ENCODE measurements around the gene CENPU. TPM values are rescaled to one million over a fixed set of nuclear protein-coding genes. Genes with fewer than 3 reads are reported as not detected.

Gene CENPU
- total and polyA plus RNA-seq, 2 of the 13 experiments (the other 11 are each of a cell fraction or from before 2014, with no cell fraction given), result 11.7 to 35.8 TPM

- Histone ChIP-seq H3K4me1 (ENCODE audit: insufficient read depth, low read length) (no peaks in the 10 kb centered on the region), H3K79me2 (ENCODE audit: insufficient read depth, low read length) (no peaks in the 10 kb centered on the region), H3K36me3 (replicated peaks in 1 of 2; ENCODE audit: control insufficient read depth in 1 of 2, insufficient read depth in 2 of 2, low read length in 2 of 2) (peaks cover 7 to 44% of the 10 kb centered on the region in 2 experiments), H3K9me3 (ENCODE audit: low read length) (no peaks in the 10 kb centered on the region), H3K27me3 (ENCODE audit: control insufficient read depth in 1 of 2, insufficient read depth in 2 of 2, low read length in 2 of 2) (no peaks in the 10 kb centered on the region), H3K4me3 (replicated peaks in 1 of 3; ENCODE audit: insufficient read depth in 1 of 3, low read depth in 2 of 3, low read length in 3 of 3) (no peak overlapping the region), H3K4me2 (ENCODE audit: low read depth, low read length) (no peak overlapping the region), H3K9ac (ENCODE audit: insufficient read depth, low read depth, low read length) (no peak overlapping the region), H4K20me1 (ENCODE audit: insufficient read depth, low read length) (no peaks in the 10 kb centered on the region), H2AFZ (ENCODE audit: low read length) (no peak overlapping the region), H3K27ac (ENCODE audit: extremely low read length, insufficient read depth, low read length) (no peak overlapping the region)
- intact Hi-C loops (cut with micrococcal nuclease; ENCODE audit: unreplicated experiment), result no loop called here
- no peak for ATAC-seq
- CTCF ChIA-PET (ENCODE audit: low intra/inter-chr PET ratio, low total read pairs), result no interaction called here
- DNase-seq (ENCODE audit: low spot score), result no peak
- WGBS (ENCODE audit: low lambda C conversion rate), result 100% methylated on average over 3 of the region's 4 CpGs
- no TSS peak for BruUV-seq (replicated peaks)
- POLR2A ChIA-PET, result no interaction called here
- in situ Hi-C loops (cut with HindIII; ENCODE audit: extremely low pct_ligation_motif_present, low pct_unique_long_range_greater_than_20kb), result no loop called here
- no peak for TF ChIP-seq NR0B2 (CRISPR knock-in tag; IDR thresholded peaks at IDR 0.05)
- no peak for TF ChIP-seq ZNF710 (CRISPR knock-in tag; IDR thresholded peaks at IDR 0.05; ENCODE audit: borderline replicate concordance)
- TF ChIP-seq THAP8 (CRISPR knock-in tag; IDR thresholded peaks at IDR 0.05; ENCODE audit: borderline replicate concordance), result no peak
- no peak for TF ChIP-seq MED13 (CRISPR knock-in tag; IDR thresholded peaks at IDR 0.05)
- TF ChIP-seq LRRFIP1 (CRISPR knock-in tag; conservative IDR thresholded peaks at IDR 0.05), result no peak
- TF ChIP-seq FOXO1 (CRISPR knock-in tag; IDR thresholded peaks at IDR 0.05), result no peak
- TF ChIP-seq SP1 (IDR thresholded peaks at IDR 0.05), result no peak
- no peak for TF ChIP-seq SP1 (CRISPR knock-in tag; IDR thresholded peaks at IDR 0.05)
- TF ChIP-seq NFIB (CRISPR knock-in tag; IDR thresholded peaks at IDR 0.05; ENCODE audit: borderline replicate concordance), result no peak
- no peak for FAIRE-seq
Measured at GRCh38 chr4:184764601-184765000, 30.7 kb upstream of the CENPU start.
